ENCODE results near the gene YPEL5. TPM values are rescaled to one million over a fixed set of nuclear protein-coding genes. Genes with fewer than 3 reads are reported as not detected.

YPEL5 gene
- total RNA-seq, 1 experiment from 2014 or later: 27.3 TPM

DNA sequence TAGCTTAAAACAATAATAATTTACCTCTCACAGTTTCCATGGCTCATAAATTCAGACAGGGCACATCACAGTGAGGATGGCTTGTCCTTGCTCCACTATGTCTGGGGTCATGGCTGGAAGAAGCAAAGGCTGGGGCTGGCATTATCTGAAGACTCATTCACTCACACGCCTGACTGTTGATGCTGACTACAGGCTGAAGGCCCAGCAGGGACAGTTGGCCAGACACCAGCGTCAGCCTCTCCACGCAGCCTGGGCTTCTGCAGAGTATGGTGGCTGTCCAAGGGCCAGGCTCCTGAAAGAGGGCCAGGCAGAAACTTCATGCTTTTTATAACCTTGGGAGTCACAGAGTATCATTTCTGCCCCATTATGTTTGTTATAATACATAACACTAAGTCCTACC, 33.4 kb downstream of the YPEL5 start (continued):
- TF ChIP-seq TP53 (CRISPR knock-in tag; IDR thresholded peaks at IDR 0.05) (no peak), ZNF121 (CRISPR knock-in tag; IDR thresholded peaks at IDR 0.05) (no peak), JUN (CRISPR knock-in tag; IDR thresholded peaks at IDR 0.05) (no peak), ZNF671 (CRISPR knock-in tag; IDR thresholded peaks at IDR 0.05) (no peak), FOXK1 (CRISPR knock-in tag; IDR thresholded peaks at IDR 0.05) (no peak), OVOL2 (CRISPR knock-in tag; IDR thresholded peaks at IDR 0.05; ENCODE audit: borderline replicate concordance) (no peak), NR2C2 (CRISPR knock-in tag; IDR thresholded peaks at IDR 0.05) (no peak)
- TF ChIP-seq, protein P1, sequence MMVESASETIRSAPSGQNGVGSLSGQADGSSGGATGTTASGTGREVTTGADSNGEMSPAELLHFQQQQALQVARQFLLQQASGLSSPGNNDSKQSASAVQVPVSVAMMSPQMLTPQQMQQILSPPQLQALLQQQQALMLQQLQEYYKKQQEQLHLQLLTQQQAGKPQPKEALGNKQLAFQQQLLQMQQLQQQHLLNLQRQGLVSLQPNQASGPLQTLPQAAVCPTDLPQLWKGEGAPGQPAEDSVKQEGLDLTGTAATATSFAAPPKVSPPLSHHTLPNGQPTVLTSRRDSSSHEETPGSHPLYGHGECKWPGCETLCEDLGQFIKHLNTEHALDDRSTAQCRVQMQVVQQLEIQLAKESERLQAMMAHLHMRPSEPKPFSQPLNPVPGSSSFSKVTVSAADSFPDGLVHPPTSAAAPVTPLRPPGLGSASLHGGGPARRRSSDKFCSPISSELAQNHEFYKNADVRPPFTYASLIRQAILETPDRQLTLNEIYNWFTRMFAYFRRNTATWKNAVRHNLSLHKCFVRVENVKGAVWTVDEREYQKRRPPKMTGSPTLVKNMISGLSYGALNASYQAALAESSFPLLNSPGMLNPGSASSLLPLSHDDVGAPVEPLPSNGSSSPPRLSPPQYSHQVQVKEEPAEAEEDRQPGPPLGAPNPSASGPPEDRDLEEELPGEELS (CRISPR knock-in tag; IDR thresholded peaks at IDR 0.05): no peak
- TF ChIP-seq, protein P2, sequence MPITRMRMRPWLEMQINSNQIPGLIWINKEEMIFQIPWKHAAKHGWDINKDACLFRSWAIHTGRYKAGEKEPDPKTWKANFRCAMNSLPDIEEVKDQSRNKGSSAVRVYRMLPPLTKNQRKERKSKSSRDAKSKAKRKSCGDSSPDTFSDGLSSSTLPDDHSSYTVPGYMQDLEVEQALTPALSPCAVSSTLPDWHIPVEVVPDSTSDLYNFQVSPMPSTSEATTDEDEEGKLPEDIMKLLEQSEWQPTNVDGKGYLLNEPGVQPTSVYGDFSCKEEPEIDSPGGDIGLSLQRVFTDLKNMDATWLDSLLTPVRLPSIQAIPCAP (CRISPR knock-in tag; IDR thresholded peaks at IDR 0.05): no peak
- TF ChIP-seq, protein P3, sequence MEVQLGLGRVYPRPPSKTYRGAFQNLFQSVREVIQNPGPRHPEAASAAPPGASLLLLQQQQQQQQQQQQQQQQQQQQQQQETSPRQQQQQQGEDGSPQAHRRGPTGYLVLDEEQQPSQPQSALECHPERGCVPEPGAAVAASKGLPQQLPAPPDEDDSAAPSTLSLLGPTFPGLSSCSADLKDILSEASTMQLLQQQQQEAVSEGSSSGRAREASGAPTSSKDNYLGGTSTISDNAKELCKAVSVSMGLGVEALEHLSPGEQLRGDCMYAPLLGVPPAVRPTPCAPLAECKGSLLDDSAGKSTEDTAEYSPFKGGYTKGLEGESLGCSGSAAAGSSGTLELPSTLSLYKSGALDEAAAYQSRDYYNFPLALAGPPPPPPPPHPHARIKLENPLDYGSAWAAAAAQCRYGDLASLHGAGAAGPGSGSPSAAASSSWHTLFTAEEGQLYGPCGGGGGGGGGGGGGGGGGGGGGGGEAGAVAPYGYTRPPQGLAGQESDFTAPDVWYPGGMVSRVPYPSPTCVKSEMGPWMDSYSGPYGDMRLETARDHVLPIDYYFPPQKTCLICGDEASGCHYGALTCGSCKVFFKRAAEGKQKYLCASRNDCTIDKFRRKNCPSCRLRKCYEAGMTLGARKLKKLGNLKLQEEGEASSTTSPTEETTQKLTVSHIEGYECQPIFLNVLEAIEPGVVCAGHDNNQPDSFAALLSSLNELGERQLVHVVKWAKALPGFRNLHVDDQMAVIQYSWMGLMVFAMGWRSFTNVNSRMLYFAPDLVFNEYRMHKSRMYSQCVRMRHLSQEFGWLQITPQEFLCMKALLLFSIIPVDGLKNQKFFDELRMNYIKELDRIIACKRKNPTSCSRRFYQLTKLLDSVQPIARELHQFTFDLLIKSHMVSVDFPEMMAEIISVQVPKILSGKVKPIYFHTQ (CRISPR knock-in tag; IDR thresholded peaks at IDR 0.05): no peak
- TF ChIP-seq, protein P4, sequence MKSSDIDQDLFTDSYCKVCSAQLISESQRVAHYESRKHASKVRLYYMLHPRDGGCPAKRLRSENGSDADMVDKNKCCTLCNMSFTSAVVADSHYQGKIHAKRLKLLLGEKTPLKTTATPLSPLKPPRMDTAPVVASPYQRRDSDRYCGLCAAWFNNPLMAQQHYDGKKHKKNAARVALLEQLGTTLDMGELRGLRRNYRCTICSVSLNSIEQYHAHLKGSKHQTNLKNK (CRISPR knock-in tag; IDR thresholded peaks at IDR 0.05): no peak

DNA sequence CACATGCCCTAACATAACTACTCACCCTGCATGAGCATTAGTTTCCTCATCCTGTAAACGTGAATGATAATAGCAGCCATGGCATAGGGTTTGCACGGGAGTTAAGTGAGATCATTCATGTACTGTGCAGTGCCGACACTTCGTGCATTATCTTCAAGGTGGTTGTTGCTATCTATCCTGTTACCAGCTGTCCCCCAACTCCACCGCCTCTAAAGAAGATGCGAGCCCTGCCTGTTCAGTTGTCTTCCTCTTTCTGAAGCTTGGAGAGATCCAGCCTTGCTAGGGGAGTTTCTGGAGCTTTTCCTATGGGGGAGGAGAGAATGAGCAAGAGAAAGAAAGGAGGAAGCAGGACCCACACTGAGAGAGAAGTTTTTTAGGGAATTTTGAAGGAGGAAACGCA, 34.4 kb downstream of the YPEL5 start:
- TF ChIP-seq, protein P5, sequence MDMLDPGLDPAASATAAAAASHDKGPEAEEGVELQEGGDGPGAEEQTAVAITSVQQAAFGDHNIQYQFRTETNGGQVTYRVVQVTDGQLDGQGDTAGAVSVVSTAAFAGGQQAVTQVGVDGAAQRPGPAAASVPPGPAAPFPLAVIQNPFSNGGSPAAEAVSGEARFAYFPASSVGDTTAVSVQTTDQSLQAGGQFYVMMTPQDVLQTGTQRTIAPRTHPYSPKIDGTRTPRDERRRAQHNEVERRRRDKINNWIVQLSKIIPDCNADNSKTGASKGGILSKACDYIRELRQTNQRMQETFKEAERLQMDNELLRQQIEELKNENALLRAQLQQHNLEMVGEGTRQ (CRISPR knock-in tag; IDR thresholded peaks at IDR 0.05): no peak
- TF ChIP-seq, protein P3 (CRISPR knock-in tag; IDR thresholded peaks at IDR 0.05): no peak
- no peak for ATAC-seq
- Mint-ChIP-seq H3K9me3 (no peaks in the 10 kb centered on the region), H3K27ac (no peak overlapping the region), H3K36me3 (no peaks in the 10 kb centered on the region), H3K4me3 (no peak overlapping the region), H3K27me3 (ENCODE audit: low read depth) (no peaks in the 10 kb centered on the region), H3K4me1 (no peaks in the 10 kb centered on the region)
- POLR2A ChIA-PET: no interaction called here
- CTCF ChIA-PET: interaction anchor here (1.6 to 3.1 kb wide), 3 partner anchors 16 to 530 kb away, joined by 3 to 15 read pairs (median 7); no protein-coding TSS in a partner anchor
- DNase-seq (ENCODE audit: low spot score): no peak

DNA sequence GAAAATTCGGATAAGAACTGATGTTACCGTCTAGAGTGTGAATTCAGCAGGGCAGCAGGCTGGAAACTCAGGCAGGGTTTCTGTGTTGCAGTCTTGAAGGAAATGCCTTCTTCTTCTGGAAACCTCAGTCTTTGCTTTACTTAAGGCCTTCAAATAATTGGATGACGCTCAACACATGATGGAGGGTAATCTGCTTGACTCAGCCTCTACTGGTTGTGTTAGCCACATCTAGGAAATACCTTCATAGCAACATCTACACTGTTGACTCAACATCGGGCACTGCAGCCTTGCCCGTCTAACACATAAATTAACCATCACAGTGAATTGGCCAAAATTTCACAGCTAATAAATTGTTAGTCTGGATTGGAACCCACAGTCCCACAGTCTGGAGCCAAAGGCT, 37.2 kb downstream of the YPEL5 start:
- H3K27me3 Mint-ChIP-seq (ENCODE audit: low read depth): no peaks in the 10 kb centered on the region
- no peak overlapping the region for H3K4me3 Mint-ChIP-seq
- H3K27ac Mint-ChIP-seq: no peak overlapping the region
- 0 out of 2 replicates have a peak, but pooled peaks cover 3% of the 10 kb centered on the region for H3K36me3 Mint-ChIP-seq
- DNase-seq (ENCODE audit: low spot score) (no peak), ATAC-seq (no peak)
- POLR2A ChIA-PET: no interaction called here
- 0 out of 2 replicates have a peak, but pooled peaks cover 6% of the 10 kb centered on the region for H3K9me3 Mint-ChIP-seq
- CTCF ChIA-PET: no interaction called here
- no peak for TF ChIP-seq TEAD1 (CRISPR knock-in tag; IDR thresholded peaks at IDR 0.05)
- TF ChIP-seq, protein P6, sequence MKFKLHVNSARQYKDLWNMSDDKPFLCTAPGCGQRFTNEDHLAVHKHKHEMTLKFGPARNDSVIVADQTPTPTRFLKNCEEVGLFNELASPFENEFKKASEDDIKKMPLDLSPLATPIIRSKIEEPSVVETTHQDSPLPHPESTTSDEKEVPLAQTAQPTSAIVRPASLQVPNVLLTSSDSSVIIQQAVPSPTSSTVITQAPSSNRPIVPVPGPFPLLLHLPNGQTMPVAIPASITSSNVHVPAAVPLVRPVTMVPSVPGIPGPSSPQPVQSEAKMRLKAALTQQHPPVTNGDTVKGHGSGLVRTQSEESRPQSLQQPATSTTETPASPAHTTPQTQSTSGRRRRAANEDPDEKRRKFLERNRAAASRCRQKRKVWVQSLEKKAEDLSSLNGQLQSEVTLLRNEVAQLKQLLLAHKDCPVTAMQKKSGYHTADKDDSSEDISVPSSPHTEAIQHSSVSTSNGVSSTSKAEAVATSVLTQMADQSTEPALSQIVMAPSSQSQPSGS (CRISPR knock-in tag; IDR thresholded peaks at IDR 0.05; ENCODE audit: borderline replicate concordance, low read depth): no peak
- 0 out of 2 replicates have a peak, but pooled peaks cover 6% of the 10 kb centered on the region for H3K4me1 Mint-ChIP-seq

All from WTC11 (cell line).